A673 (cell line): ENCODE results near the gene KCTD21. TPM values are rescaled to one million over a fixed set of nuclear protein-coding genes. Genes with fewer than 3 reads are reported as not detected.

Experiments
- BruUV-seq: library from RNA; stranded (reverse); fragments of 400-500 nt; replicated peaks from 2 replicates; lab custom pipeline; 2021; lab: Mats Ljungman, UMichigan
- CTCF ChIA-PET: fragments of 300-600 bp; sonication (Branson Sonifier 250); formaldehyde crosslinking; loops from one replicate; lab custom pipeline; 2022; ENCODE audit warnings: antibody characterized with exemption; lab: Charles Lee
- POLR2A ChIA-PET: fragments of 300-600 bp; sonication (Branson Sonifier 250); formaldehyde crosslinking; loops from one replicate; lab custom pipeline; 2022; ENCODE audit warnings: antibody characterized with exemption; ENCODE audit not compliant: low non-redundant PET; lab: Charles Lee
- DNase-seq: peaks from one replicate; pipeline ENCODE4 v3.0.0-alpha.2; 2015; ENCODE audit warnings: low spot score
- H3K27ac ChIP-seq: fragments of 200-600 bp; sonication (generic); 2 replicates; pipeline ENCODE4 v1.5.1; 2016; ENCODE audit warnings: mixed run types, low read depth, mild to moderate bottlenecking, mixed read lengths, antibody characterized with exemption, low read length; ENCODE audit not compliant: poor library complexity, severe bottlenecking
- H3K27me3 ChIP-seq: fragments of 200-600 bp; sonication (generic); replicated peaks from 2 replicates; pipeline ENCODE4 v1.6.1; 2017; ENCODE audit warnings: mixed run types, low read depth, mild to moderate bottlenecking, mixed read lengths, antibody characterized with exemption, low read length; ENCODE audit not compliant: insufficient read depth, poor library complexity
- H3K36me3 ChIP-seq: fragments of 200-600 bp; sonication (generic); 2 replicates; pipeline ENCODE4 v1.6.1; 2016; ENCODE audit warnings: mixed run types, mild to moderate bottlenecking, mixed read lengths, antibody characterized with exemption, low read length; ENCODE audit not compliant: insufficient read depth, poor library complexity, severe bottlenecking
- H3K4me1 ChIP-seq: fragments of 200-600 bp; sonication (generic); 2 replicates; pipeline ENCODE4 v1.6.1; 2017; ENCODE audit warnings: mixed run types, mild to moderate bottlenecking, mixed read lengths, antibody characterized with exemption, low read length; ENCODE audit not compliant: insufficient read depth, poor library complexity, severe bottlenecking
- H3K4me3 ChIP-seq: fragments of 200-600 bp; sonication (generic); 2 replicates; pipeline ENCODE4 v1.5.1; 2016; ENCODE audit warnings: low read depth, mixed run types, mild to moderate bottlenecking, mixed read lengths, low read length; ENCODE audit not compliant: poor library complexity, severe bottlenecking
- H3K9me3 ChIP-seq: fragments of 200-600 bp; sonication (generic); 2 replicates; pipeline ENCODE4 v1.6.1; 2016; ENCODE audit warnings: mixed run types, low read depth, mild to moderate bottlenecking, mixed read lengths, antibody characterized with exemption, low read length; ENCODE audit not compliant: poor library complexity, severe bottlenecking
- EZH2 ChIP-seq: fragments of 200-600 bp; sonication (generic); IDR thresholded peaks from 2 replicates; pipeline ENCODE4 v1.6.1; 2017; ENCODE audit warnings: borderline replicate concordance, low read depth, mild to moderate bottlenecking, mixed read lengths, antibody characterized with exemption, low read length; ENCODE audit not compliant: poor library complexity, severe bottlenecking
- intact Hi-C: fragments of 100-400 bp; cut with micrococcal nuclease; formaldehyde crosslinking; loops from one replicate; pipeline ENCODE4 v1.10.0; 2022; ENCODE audit not compliant: unreplicated experiment
- total RNA-seq: library from RNA; stranded (reverse); gene quantifications from 2 replicates; pipeline ENCODE4 v1.2.3, GENCODE V29; 2021
- TF ChIP-seq, protein P1 (sequence below): fragments of 300-800, 200-600 bp; sonication (generic); conservative IDR thresholded peaks from 2 replicates; pipeline ENCODE4 v1.5.1; 2017; ENCODE audit warnings: low read depth, mild to moderate bottlenecking, antibody characterized with exemption, low read length, moderate library complexity, mixed read lengths

The KCTD21 gene
- total RNA-seq, 1 experiment from 2014 or later: 3.5 TPM

DNA sequence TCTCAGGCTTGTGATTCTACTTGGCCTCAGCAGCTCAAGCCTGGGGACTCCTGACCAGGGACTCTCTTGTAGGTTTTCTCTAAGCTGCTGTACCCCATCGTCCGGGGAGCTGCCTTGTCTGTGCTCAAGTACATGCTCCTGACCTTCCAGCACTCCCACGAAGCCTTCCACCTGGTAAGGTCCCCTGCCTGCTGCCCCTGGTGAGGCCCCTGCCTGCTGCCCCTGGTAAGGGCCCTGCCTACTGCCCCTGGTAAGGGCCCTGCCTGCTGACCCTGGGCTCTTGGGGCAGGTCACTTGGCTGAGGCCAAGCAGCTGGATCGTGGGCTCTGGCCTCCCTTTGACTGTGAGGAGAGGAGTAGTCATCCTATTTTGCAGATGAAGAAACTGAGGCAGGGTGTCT lies 11.6 kb upstream of the KCTD21 start:
- no peaks in the 10 kb centered on the region for H3K27me3 ChIP-seq
- intact Hi-C loops: no loop called here
- no TSS peak for BruUV-seq
- H3K4me3 ChIP-seq: no peak overlapping the region
- H3K9me3 ChIP-seq: no peaks in the 10 kb centered on the region
- ChIA-PET POLR2A (no interaction called here), CTCF (no interaction called here)
- no peak overlapping the region for H3K27ac ChIP-seq
- DNase-seq: no peak
- no peaks in the 10 kb centered on the region for H3K4me1 ChIP-seq
- no peaks in the 10 kb centered on the region for H3K36me3 ChIP-seq
- TF ChIP-seq, protein P1, sequence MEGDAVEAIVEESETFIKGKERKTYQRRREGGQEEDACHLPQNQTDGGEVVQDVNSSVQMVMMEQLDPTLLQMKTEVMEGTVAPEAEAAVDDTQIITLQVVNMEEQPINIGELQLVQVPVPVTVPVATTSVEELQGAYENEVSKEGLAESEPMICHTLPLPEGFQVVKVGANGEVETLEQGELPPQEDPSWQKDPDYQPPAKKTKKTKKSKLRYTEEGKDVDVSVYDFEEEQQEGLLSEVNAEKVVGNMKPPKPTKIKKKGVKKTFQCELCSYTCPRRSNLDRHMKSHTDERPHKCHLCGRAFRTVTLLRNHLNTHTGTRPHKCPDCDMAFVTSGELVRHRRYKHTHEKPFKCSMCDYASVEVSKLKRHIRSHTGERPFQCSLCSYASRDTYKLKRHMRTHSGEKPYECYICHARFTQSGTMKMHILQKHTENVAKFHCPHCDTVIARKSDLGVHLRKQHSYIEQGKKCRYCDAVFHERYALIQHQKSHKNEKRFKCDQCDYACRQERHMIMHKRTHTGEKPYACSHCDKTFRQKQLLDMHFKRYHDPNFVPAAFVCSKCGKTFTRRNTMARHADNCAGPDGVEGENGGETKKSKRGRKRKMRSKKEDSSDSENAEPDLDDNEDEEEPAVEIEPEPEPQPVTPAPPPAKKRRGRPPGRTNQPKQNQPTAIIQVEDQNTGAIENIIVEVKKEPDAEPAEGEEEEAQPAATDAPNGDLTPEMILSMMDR: no peak
- TF ChIP-seq EZH2: no peak

DNA sequence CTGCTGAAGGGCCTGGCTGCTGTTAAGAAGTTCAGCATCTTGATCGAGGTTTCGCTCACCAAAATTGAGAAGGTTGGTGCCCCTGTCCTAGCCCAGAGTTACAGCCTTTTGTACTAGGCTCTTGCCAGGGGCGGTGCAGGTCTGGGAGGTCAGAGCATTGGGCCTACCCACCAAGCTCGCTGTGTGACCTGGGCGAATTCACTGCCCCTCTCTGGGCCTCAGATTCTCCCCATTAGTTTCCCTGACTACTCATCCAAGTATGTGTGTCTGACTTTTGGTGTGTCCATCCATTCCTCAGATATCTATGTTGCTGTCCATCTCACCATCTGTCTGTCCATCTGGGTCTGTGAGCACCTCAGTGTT lies 11.2 kb upstream of the KCTD21 start:
- H3K9me3 ChIP-seq: no peaks in the 10 kb centered on the region
- no peak overlapping the region for H3K27ac ChIP-seq
- no peaks in the 10 kb centered on the region for H3K4me1 ChIP-seq
- no peak for DNase-seq
- no peaks in the 10 kb centered on the region for H3K36me3 ChIP-seq
- POLR2A ChIA-PET: no interaction called here
- TF ChIP-seq EZH2: no peak
- TF ChIP-seq, protein P1: no peak
- CTCF ChIA-PET: no interaction called here
- H3K4me3 ChIP-seq: no peak overlapping the region
- no TSS peak for BruUV-seq
- intact Hi-C loops: no loop called here
- H3K27me3 ChIP-seq: no peaks in the 10 kb centered on the region

DNA sequence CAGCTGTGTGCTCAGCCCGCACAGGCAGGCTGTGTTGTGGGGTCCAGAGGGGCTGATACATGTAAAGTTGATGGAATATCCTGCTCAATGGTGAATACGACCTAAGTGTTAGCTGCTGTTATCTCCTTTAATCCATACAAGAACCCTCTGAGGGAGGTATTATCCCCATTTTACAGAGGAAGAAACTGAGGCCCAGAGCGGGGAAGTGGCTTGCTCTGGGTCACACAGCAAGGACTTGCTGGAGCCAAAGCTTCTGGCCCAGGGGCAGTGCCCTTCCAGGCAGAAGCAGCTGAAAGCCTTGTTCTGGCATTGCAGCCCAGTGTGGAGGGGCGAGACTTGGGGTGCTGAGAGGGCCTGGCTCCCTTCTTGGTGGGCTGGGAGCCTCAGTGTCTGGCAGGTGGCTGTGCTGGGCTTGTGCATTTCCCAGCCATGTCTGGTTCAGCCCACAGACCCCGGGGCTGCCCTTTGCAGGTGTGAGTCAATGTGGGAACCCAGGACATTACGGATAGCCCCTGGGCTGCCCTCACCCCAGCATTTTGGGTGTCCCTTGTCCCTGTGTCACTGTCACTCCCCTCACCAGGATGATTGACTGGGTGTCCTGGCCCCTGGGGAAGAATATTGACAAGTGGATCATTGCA lies 10.7 kb upstream of the KCTD21 start:
- Histone ChIP-seq H3K27me3 (no peaks in the 10 kb centered on the region), H3K4me3 (no peak overlapping the region), H3K4me1 (no peaks in the 10 kb centered on the region), H3K9me3 (no peaks in the 10 kb centered on the region), H3K36me3 (no peaks in the 10 kb centered on the region), H3K27ac (no peak overlapping the region)
- TF ChIP-seq, protein P1: no peak
- no peak for TF ChIP-seq EZH2
- POLR2A ChIA-PET: no interaction called here
- CTCF ChIA-PET: no interaction called here
- intact Hi-C loops: no loop called here
- BruUV-seq: no TSS peak
- DNase-seq: no peak
